ENCODE data around the gene PXYLP1.

PXYLP1 gene

DNA sequence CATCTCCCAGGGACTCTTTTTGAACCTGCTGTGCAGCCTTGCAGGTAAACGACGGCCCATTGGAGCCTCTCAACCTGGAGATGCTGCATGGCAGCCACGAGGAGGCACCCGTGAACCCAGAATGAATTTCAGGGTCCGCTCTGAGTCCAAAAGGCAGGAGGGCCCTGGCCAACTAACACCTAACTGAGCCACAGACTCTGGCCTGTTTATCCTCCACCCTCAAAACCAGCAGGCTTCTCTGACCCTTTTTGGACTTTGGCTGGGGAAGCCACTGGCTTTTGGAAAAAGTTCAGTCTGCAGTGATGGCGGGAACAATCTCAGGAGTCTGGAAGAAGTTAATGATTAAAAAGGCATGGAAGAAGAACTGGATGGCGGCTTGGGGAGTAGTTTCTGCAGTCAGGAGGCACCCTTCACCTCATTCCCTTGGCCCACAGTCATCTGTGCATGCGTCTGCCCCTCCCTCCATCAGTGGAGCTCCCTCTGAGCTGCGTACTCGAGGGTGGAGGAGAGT is 4.1 kb downstream of the PXYLP1 start:
- FAIRE-seq = no peak
- no peak for TF ChIP-seq POLR2A (IDR thresholded peaks at IDR 0.05; ENCODE audit: low read depth, low read length)
- TF ChIP-seq TAF1 (IDR thresholded peaks at IDR 0.05; ENCODE audit: low read depth, low read length) = no peak
- TF ChIP-seq SPI1 (IDR thresholded peaks at IDR 0.05; ENCODE audit: low read depth, low read length) = no peak
- TF ChIP-seq POU2F2 (IDR thresholded peaks at IDR 0.05; ENCODE audit: low read depth, low read length) = no peak
- no peak for TF ChIP-seq POLR2AphosphoS5 (IDR thresholded peaks at IDR 0.05; ENCODE audit: low read depth, low read length)
- TF ChIP-seq PAX5 (IDR thresholded peaks at IDR 0.05; ENCODE audit: insufficient read depth, low read length, severe bottlenecking) = no peak
- no peak for DNase-seq (ENCODE audit: insufficient read length, low spot score)

DNA sequence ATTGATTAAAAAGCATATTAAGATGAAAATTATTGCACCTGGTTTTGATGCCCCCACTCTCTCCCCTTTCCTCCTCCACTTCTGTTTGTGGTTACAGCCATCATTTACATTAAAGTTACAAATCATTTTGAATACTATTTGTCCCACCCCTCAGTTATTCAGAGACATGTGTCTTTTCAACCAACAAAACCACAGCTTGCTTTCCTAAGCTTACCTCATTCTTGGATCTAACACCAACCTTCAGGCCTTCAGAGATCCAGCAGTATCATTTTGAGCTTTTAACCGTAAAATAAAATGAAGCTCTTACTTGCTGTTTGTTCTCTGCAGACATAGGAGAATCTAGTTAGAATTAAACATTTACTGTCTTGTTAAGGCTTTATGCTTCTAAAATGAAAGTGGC is 4.7 kb downstream of the PXYLP1 start:
- TF ChIP-seq TAF1 (IDR thresholded peaks at IDR 0.05; ENCODE audit: low read depth, low read length) = no peak
- TF ChIP-seq SPI1 (IDR thresholded peaks at IDR 0.05; ENCODE audit: low read depth, low read length) = no peak
- no peak for TF ChIP-seq POLR2A (IDR thresholded peaks at IDR 0.05; ENCODE audit: low read depth, low read length)
- TF ChIP-seq POU2F2 (IDR thresholded peaks at IDR 0.05; ENCODE audit: low read depth, low read length) = no peak
- no peak for TF ChIP-seq POLR2AphosphoS5 (IDR thresholded peaks at IDR 0.05; ENCODE audit: low read depth, low read length)
- no peak for TF ChIP-seq PAX5 (IDR thresholded peaks at IDR 0.05; ENCODE audit: insufficient read depth, low read length, severe bottlenecking)
- DNase-seq (ENCODE audit: insufficient read length, low spot score) = no peak
- no peak for FAIRE-seq

DNA sequence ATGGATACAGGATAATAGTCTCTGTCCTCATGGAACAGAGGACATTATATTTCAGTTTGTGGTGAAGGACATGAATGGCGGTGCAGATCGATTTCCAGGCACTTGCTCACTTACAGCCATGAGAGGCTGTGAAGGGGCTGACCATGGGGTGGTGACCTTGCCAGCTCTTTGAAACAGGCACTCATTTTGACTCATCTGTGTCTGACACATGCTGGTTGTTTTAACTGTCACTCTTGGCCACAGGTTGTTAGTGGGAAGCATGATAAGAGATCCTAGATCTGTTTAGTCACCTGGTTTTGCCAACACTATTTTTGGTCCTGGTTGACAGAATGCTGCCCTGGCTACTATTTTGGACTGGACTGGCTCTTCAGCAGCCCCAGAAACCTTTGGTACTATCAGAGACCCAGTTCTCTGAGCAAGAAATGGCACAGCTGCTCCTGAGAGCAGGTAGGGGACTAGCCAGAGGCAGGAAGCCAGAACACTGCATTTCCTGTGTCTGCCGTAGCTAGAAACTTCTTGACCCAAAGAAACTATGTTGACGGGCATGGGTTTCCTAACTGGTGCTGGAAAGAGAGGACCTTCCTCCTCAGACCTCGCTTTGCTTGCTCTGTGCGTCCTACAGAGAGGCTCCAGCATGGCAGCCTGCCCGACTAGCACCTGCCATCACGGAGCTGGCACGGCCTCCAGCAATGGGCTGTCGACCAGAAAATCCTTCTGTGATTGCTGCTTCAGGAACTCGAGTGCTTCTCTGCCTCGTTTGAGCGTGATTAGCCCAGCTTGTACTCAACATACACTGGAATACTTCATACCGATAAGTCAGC is 6.3 kb downstream of the PXYLP1 start:
- FAIRE-seq (no peak), DNase-seq (ENCODE audit: insufficient read length, low spot score) (no peak)
- TF ChIP-seq TAF1 (IDR thresholded peaks at IDR 0.05; ENCODE audit: low read depth, low read length) (no peak), PAX5 (IDR thresholded peaks at IDR 0.05; ENCODE audit: insufficient read depth, low read length, severe bottlenecking) (no peak), POLR2AphosphoS5 (IDR thresholded peaks at IDR 0.05; ENCODE audit: low read depth, low read length) (no peak), SPI1 (IDR thresholded peaks at IDR 0.05; ENCODE audit: low read depth, low read length) (no peak), POLR2A (IDR thresholded peaks at IDR 0.05; ENCODE audit: low read depth, low read length) (no peak), POU2F2 (IDR thresholded peaks at IDR 0.05; ENCODE audit: low read depth, low read length) (no peak)

DNA sequence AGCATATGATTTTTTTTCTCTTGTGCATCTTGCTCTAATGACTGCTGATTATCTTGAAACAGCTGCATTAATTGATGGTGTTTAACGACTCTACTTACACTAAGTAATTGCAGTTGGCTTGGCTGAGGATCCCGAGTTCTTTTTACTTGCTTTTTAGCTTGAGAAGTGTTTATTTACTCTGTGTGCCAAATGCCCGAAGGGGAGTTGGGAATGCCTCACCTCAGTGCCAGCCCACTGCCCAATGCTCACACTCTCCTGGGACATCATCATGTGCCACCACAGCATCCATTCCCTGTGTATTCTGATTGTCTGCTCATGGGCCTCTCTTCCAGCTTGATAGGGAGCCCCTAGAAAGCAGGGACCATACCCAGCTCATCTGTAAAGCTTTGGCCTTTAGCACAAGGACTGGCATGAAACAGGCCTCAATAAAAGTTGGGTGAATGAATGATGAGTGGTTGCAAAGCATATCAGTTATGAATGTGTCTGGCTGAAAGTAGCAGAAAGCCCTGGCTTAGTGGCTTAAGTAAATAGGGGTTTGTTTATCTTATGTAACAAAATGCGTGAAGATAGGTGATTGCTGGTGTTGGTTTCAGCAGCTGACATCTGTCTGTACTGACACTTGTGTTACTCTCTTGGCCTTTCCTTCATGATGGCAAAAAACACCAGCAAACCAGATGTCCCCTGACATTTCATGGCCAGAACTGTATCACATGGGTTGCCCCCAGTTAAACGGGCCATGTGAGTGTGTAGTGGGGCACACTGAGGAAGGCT is 8.1 kb downstream of the PXYLP1 start:
- FAIRE-seq (no peak), DNase-seq (ENCODE audit: insufficient read length, low spot score) (no peak)
- TF ChIP-seq SPI1 (IDR thresholded peaks at IDR 0.05; ENCODE audit: low read depth, low read length) (no peak), POU2F2 (IDR thresholded peaks at IDR 0.05; ENCODE audit: low read depth, low read length) (no peak), TAF1 (IDR thresholded peaks at IDR 0.05; ENCODE audit: low read depth, low read length) (no peak), POLR2AphosphoS5 (IDR thresholded peaks at IDR 0.05; ENCODE audit: low read depth, low read length) (no peak), PAX5 (IDR thresholded peaks at IDR 0.05; ENCODE audit: insufficient read depth, low read length, severe bottlenecking) (no peak), POLR2A (IDR thresholded peaks at IDR 0.05; ENCODE audit: low read depth, low read length) (no peak)

DNA sequence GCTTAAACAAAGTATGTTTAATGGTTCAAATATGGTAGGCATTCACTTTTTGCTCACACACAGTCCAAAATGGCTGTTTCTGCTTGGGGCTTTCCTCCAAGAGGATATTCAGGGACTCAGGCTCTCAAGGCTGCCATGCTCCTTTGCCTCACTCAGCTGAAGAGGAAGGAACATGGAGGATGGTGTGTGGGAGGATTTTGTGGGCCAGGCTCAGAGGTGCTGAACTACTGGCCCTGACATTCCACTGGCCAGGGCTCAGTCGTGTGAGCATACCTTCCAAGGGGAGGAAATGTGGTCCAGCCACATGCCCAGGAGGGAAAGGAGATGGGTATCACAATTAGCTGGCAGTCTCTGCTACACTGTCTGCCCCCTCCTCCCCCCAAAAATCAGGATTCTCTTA is 8.7 kb downstream of the PXYLP1 start:
- no peak for FAIRE-seq
- TF ChIP-seq PAX5 (IDR thresholded peaks at IDR 0.05; ENCODE audit: insufficient read depth, low read length, severe bottlenecking) (no peak), POLR2A (IDR thresholded peaks at IDR 0.05; ENCODE audit: low read depth, low read length) (no peak), TAF1 (IDR thresholded peaks at IDR 0.05; ENCODE audit: low read depth, low read length) (no peak)
- no peak for DNase-seq (ENCODE audit: insufficient read length, low spot score)

DNA sequence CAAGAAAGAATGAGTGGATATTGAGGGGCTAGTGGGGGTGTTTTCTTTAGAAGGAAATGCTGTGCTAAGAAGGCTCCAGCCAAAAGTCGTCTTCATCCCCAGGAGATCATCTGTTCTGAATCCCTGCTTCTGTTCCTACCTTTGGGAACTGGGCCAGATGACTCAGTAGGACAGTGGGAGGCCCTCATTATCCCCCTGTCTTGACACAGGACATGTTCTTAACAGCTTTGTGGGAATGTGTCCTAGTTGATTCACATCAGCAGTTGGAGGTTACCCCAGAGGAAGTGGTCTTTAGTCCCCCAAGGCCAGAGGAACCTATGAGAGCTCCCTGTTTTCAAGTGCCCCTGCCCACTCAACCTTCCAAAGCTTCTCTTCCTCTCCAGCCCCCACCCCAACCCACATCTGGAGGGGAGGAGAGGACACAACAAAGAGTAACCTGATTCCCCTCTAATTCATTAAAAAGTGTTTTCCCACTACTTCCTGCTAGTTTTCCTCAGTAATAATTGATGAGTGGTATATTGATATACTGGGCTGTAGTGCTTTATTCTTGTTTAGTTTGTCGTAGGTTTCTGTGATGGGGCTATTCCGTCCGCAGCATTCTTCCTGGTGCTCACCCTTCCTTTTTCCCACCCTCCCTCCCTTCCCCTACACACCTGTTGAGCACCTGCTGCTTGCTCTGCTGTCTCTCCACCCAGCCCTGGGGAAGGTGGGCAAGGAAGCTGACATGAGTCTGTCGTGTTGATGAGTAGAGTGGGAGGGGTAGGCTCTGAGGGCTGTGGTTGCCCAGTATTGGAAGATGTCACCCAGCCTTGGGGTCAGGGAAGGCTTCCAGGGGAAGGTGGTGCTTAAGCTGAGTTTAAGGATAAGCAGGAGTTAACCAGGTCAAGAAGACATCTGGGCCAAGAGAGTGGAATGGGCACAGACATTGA is 9.3 kb downstream of the PXYLP1 start:
- no peak for DNase-seq (ENCODE audit: insufficient read length, low spot score)
- no peak for FAIRE-seq
- no peak for TF ChIP-seq POLR2A (IDR thresholded peaks at IDR 0.05; ENCODE audit: low read depth, low read length)
- no peak for TF ChIP-seq SPI1 (IDR thresholded peaks at IDR 0.05; ENCODE audit: low read depth, low read length)
- TF ChIP-seq TAF1 (IDR thresholded peaks at IDR 0.05; ENCODE audit: low read depth, low read length) = no peak
- no peak for TF ChIP-seq POLR2AphosphoS5 (IDR thresholded peaks at IDR 0.05; ENCODE audit: low read depth, low read length)
- TF ChIP-seq PAX5 (IDR thresholded peaks at IDR 0.05; ENCODE audit: insufficient read depth, low read length, severe bottlenecking) = no peak
- no peak for TF ChIP-seq POU2F2 (IDR thresholded peaks at IDR 0.05; ENCODE audit: low read depth, low read length)

DNA sequence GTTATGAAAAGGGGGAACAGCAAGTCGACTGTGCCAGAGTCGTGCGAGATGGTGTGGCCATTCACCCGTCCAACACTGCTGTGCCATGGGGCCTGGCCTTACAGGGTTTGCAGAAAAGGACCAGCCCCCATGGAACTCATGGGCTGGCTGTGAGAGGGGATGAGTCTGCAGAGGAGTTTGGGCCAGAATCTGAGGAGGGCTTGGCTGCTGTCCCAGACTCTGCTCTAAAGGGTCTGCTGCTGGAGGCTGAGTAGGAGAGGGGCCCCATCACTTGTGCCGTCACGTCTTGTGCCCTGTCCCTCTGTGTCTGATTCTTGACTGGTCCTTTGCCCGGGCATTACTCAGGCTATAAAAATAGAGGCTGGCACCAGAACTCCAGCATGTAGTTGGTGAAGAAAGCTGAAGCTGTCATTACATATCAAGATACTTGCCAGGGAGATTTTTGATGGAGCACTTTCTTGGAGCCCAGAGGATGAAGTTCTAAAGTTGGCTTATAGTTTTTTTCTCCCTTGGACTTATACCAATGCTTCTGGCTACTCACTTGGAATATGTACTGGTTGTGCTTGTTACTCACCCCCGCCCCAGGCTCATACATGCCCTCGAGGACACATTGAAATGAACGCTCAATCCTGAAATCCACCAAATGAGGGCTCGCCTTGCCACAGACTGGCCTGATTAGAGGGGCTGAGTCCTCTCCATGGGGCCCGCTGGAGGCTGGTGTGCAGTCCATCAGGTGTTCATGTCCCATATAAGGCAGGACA is 10.2 kb downstream of the PXYLP1 start:
- no peak for TF ChIP-seq POLR2AphosphoS5 (IDR thresholded peaks at IDR 0.05; ENCODE audit: low read depth, low read length)
- TF ChIP-seq SPI1 (IDR thresholded peaks at IDR 0.05; ENCODE audit: low read depth, low read length) = no peak
- no peak for TF ChIP-seq POU2F2 (IDR thresholded peaks at IDR 0.05; ENCODE audit: low read depth, low read length)
- no peak for TF ChIP-seq POLR2A (IDR thresholded peaks at IDR 0.05; ENCODE audit: low read depth, low read length)
- TF ChIP-seq TAF1 (IDR thresholded peaks at IDR 0.05; ENCODE audit: low read depth, low read length) = no peak
- no peak for TF ChIP-seq PAX5 (IDR thresholded peaks at IDR 0.05; ENCODE audit: insufficient read depth, low read length, severe bottlenecking)
- FAIRE-seq (no peak), DNase-seq (ENCODE audit: insufficient read length, low spot score) (no peak)
